ENCODE results near the gene CTRL.

Gene CTRL

GRCh38 chr16:67885976-67886375 lies 45.7 kb downstream of the CTRL start:
- no peak for DNase-seq

GRCh38 chr16:67885545-67885944 lies 46.1 kb downstream of the CTRL start:
- DNase-seq = no peak

- DNase-seq = no peak
Measured at GRCh38 chr16:67884684-67885083, 47.0 kb downstream of the CTRL start, which contains the start of gene NRN1L. NRN1L (plus strand) TSS chr16:67884885; CDS start chr16:67884904, 19 bp downstream.

- peak; percentile 82 for DNase-seq
Measured at GRCh38 chr16:67883872-67884261, 47.8 kb downstream of the CTRL start.

- no peak for DNase-seq
Measured at GRCh38 chr16:67883146-67883871, 48.4 kb downstream of the CTRL start.

GRCh38 chr16:67882374-67883145 lies 49.1 kb downstream of the CTRL start:
- no peak for DNase-seq

GRCh38 chr16:67881621-67882161 lies 50.0 kb downstream of the CTRL start:
- no peak for DNase-seq

- no peak for DNase-seq
Measured at GRCh38 chr16:67880584-67880983, 51.1 kb downstream of the CTRL start.

- no peak for DNase-seq
Measured at GRCh38 chr16:67879936-67880335, 51.7 kb downstream of the CTRL start.

Data from CD4-positive, alpha-beta T cell treated with Interleukin-6 for 4 hours (primary cell).